ENCODE data around the gene RACGAP1. TPM values are rescaled to one million over a fixed set of nuclear protein-coding genes. Genes with fewer than 3 reads are reported as not detected.

Gene RACGAP1, protein sequence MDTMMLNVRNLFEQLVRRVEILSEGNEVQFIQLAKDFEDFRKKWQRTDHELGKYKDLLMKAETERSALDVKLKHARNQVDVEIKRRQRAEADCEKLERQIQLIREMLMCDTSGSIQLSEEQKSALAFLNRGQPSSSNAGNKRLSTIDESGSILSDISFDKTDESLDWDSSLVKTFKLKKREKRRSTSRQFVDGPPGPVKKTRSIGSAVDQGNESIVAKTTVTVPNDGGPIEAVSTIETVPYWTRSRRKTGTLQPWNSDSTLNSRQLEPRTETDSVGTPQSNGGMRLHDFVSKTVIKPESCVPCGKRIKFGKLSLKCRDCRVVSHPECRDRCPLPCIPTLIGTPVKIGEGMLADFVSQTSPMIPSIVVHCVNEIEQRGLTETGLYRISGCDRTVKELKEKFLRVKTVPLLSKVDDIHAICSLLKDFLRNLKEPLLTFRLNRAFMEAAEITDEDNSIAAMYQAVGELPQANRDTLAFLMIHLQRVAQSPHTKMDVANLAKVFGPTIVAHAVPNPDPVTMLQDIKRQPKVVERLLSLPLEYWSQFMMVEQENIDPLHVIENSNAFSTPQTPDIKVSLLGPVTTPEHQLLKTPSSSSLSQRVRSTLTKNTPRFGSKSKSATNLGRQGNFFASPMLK
- 20.7 TPM for polyA plus RNA-seq (ENCODE audit: insufficient read length)

DNA sequence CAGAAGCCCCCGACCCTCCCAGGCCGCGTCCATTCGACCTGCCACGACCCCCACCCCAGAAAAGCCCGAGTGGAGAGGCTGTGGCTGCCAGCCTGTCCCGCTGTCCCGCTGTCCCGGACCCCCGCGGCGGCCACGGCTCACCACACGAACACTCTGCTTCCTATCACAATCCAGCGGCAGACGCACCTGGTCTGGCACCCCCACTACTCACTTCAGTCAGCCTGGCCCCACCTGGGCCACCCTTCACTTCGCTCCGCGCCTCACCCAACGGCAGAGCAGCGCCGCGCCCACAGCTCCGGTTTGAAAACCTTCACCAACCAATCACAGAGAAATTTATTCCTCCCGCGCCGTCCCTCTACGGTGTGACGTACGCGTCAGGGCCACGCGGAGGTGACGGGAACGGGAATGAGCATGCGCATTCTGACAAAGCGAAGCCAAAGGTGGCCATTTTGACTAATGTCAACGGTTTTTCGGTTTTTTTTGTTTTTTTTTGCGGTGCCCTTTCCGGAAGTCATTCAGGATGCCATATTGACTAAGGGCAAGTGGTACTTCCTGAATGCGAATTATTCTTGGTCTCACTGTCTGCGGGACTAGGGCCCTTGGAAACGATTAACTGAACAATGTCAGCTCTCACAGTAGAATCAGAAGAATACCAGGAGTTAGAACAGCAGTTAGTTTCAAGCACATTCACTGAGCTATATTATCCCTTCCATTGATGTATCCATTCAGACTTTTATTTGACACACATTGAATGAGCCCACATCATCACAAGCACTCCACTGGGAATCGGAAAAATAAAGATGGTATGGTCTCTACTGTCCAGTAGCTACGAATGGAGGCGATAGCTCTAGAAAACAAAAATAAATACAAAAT, at the start of gene RACGAP1:
Gene RACGAP1, minus strand, starts transcription at position 308 of the 873 bp plus-strand sequence. CDS start 8,779 bp downstream, outside the sequence.
- peak; percentile 99 for DNase-seq (ENCODE audit: low read depth)

- DNase-seq (ENCODE audit: low read depth): no peak
Observed at GRCh38 chr12:50073712-50074111, 48.4 kb upstream of the RACGAP1 start.

DNA sequence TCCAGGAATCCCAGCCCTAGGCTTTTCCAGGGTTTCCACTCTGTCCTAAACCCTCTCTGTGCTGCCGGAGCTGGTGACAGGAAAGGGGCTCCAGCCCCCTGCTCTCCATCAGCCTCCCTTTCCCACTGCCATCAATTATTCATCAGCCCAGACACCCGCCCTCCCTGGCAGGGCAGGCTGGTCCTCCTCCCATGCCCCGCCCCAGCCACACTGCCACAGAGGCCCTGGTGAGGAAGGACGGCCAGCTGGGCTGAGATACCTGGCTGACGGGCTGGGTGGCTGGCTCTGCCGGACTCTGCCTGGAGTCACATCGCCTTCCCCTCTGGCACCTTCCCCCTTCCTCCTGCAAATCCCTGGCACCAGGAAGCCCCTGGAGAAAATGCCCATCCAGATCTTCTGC, 47.9 kb upstream of the RACGAP1 start:
- DNase-seq (ENCODE audit: low read depth): no peak

GRCh38 chr12:50072198-50072907, 47.1 kb upstream of the RACGAP1 start:
- no peak for DNase-seq (ENCODE audit: low read depth)

DNA sequence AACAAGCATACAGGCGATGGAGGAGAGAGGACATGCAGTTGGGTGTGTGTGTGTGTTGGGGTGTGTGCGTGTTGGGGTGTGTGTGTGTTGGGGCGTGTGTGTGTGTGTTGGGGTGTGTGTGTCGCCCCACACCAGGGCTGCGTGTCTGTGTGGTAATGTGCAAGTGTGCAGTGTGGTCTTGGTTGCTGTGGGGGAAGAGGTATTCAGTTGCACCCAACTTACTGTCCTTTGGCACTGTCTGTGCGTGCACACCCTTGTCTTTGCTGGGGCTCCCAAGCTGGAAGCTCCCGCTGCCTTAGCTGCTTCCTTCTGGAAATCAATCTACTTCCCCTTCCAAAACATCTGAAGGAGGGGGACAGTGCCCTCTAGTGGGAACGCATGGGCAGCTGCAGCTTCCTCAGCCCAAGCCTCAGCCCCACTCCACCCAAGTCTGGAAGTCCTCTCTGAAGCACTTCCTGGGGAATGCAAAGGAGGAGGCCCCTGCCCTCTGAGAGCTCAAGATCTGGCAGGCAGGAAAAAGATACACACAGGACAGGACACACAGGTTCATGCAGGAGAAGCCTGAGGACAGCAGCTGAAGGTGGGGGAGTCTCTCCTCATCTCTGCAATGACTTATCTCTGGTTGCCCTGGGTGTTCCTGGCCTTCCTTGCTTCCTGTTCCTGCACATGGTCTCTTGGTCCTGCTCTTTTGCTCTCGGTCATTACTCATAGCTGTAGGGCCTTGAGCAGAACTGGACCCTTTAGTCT, 45.2 kb upstream of the RACGAP1 start:
- DNase-seq (ENCODE audit: low read depth): peak; percentile 72

- no peak for DNase-seq (ENCODE audit: low read depth)
Observed at GRCh38 chr12:50069539-50069938, 44.2 kb upstream of the RACGAP1 start.

DNA sequence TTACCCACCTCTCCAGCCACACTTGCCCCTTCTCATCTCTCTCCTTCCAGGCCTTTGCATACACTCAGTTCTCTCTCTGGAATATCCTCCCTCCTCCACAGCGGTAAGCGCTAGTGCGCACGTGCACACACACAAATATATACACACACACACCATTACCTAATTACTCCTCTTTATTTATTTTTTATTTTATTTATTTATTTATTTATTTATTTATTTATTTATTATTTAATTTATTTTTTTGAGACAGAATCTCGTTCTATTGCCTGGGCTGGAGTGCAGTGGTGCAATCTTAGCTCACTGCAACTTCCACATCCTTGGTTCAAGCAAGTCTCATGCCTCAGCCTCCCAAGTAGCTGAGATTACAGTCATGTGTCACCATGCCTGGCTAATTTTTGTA, 43.8 kb upstream of the RACGAP1 start:
- DNase-seq (ENCODE audit: low read depth): no peak

DNA sequence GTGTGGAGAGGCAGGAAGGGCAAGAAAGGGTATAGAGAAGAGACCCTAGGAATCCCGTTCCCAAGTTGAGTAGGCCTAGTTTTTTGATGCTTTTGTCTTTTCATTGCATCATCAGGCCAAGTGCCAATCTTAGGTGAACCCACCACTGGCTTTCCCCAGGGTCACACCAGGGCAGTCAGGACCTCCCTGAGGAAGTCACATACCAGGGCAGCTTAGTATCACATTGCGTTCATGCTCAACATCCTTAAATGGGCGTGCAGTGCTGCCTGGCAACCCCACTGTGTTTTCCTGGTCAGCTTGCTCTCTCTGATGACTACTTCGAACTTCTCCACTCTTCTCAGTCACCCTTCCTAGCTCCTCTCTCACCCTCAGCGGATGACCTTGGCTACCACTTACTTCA, 41.1 kb upstream of the RACGAP1 start:
- no peak for DNase-seq (ENCODE audit: low read depth)

DNA sequence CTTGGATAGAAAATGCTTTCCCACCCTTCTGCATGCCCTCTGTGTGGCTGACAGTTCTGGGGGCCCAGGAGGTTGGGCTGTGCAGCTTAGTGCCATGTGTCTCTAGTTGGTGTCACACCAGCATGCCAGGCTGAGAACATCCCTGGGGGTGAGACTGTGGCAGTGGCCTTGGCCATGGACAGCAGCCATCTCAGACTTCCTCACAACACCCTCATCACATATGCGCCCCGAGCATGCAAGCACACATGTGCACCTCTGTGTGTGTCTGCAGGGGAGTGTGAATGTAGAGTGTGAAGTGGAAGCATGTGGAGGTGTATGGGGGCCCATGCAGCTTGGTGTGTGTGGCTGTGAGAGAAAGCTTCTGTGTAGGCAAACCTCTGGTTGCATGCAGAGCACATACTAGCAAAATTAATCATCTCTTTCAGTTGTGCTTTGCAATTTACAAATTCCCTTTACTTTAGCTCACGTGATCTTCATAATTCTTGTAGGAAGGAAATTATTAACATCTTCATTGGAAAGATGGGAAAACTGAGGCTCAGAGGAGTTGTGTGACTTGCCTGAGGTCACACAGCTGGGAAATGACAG, 40.5 kb upstream of the RACGAP1 start:
- no peak for DNase-seq (ENCODE audit: low read depth)

GRCh38 chr12:50062728-50063460, 37.6 kb upstream of the RACGAP1 start:
- no peak for DNase-seq (ENCODE audit: low read depth)

DNA sequence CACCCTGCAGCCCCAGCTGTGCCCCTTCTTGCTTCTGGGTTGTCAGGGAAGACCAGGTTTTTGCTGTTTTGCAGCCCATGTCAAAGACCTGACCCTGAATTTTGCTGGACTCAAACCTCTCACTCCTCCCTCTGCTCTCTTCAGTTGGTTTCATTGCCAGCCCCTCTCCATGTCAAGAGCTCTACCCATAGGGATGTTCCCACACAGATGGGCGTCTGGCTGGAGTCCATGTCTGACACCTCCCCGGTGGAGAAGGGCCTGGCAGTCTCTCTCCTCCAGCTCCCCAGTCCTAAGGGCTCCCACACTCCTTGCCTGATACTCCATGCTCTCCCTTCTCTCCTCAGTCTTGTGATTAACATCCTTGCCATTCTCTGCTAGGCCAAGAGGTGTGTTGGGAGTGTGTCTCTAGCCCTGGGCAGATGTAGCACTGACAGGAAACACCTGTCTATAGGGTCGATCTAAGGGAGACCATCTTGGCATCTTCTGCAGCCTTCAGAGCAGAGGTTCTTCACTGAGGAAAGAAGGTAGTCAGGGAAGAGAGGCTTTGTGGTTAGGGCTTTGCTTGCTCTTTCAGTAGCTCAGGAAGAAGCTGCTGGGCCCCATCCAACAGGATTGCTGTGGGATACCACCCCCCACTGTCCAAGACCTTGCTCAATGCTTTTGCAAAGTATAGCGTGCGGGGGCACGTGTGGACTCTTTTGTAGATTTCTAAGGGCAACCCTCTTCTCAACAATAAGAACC, 36.8 kb upstream of the RACGAP1 start:
- DNase-seq (ENCODE audit: low read depth): no peak

- no peak for DNase-seq (ENCODE audit: low read depth)
Observed at GRCh38 chr12:50061171-50061570, 35.9 kb upstream of the RACGAP1 start.

DNA sequence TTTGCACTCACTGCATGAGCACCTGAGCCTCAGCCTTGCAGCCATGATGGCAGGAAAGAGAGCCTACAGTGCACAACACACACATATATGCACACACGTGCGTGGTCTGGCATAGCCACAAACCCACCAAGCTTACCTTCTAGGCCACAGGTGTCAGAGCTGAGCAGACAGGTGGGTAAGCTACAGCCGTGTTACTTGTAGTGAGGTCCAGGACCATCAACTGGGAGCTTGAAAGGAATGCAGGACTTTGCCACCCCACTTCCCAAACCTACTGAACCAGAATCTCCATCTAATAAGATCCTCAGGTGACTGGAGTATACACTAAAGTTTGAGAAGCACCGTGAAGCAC, 34.8 kb upstream of the RACGAP1 start:
- DNase-seq (ENCODE audit: low read depth): no peak

DNA sequence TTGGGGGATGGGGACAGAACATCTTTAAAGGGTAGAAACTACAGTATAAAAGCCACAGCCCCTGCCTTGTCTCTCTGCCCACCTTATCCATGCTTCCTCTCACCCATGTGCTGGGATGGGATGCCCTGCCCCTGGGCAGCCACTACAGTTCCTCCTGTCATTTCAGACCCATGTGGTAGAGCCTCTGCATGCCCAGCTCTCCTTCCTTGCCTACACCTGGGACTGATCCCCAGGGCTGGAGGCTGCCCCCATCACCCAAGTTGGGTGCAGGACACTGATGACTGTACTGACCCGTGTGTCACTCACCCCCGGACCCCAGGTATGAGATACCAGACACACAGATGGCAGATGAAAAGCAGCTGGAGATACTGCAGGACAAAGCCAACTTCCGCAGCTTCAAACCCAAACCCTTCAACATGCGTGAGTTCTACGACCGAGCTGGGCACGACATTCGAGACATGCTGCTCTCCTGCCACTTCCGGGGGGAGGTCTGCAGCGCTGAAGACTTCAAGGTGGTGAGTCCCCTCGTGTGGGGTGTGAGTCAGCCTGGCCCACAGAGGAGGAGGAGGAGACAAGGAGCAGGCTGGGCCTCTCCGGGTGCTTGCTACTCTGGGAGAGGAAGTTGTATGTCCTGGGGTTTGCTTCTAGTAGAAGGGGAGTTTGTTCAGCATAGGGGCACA, 34.3 kb upstream of the RACGAP1 start:
- DNase-seq (ENCODE audit: low read depth): no peak

DNA sequence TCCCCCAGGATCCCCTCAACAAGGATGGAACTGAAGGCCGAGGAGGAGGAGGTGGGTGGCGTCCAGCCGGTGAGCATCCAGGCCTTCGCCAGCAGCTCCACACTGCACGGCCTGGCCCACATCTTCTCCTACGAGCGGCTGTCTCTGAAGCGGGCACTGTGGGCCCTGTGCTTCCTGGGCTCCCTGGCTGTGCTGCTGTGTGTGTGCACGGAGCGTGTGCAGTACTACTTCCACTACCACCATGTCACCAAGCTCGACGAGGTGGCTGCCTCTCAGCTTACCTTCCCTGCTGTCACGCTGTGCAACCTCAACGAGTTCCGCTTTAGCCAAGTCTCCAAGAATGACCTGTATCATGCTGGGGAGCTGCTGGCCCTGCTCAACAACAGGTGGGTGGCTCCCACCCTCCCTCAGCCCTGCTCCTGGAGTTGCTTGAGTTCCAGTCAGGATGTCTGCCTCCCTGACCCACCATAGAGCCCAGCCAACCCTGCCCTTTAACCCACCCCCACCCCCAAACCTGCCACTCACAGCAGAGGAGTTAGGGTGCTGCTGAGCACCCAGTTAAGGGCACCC, 33.5 kb upstream of the RACGAP1 start:
- DNase-seq (ENCODE audit: low read depth): no peak

DNA sequence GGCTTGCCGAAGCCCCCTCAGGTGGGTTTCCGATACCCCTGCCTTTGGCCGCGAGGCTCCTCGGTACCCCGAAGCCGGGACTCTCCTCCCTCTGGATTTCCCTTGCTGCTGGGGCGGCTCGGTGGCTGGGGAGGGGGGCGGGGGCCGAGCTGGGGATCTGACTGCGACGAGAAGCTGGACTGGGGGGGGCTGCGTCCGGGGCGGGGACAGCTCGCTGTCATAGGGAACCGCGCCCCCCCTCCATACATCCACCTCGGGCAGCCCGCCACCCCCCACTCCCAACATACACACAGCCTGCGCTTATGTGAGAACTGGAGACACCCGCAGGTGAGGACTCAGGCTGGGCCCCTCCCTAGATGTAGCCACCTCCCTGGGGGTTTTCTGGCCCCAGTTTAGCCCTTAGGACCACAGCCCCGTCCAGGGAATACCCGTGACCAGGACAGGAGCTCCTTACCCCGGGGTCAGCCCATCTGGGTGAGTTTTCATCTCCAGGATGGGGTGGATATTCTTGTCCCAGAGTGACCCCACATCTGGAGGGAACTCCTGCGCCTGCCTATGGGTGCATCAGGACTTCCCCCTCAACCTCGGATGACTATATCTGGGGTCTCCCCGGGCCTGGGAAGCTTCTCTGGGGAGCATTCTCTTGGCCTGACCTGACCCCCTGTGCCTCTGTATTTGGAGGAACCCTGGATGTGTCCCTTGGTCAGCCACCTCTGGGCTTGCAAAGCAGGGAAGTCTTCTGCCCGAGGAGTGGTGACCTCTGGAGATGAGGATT, 32.8 kb upstream of the RACGAP1 start:
- DNase-seq (ENCODE audit: low read depth): no peak
